NOMO-1 treated with DMSO at 0.1 percent for 48 hours (cell line): ENCODE data around the gene PALMD.

Experiments used
- DNase-seq: peaks from one replicate; lab custom pipeline; 2025; ENCODE audit not compliant: unreplicated experiment; lab: John Stamatoyannopoulos, UW

PALMD gene

GRCh38 chr1:99645699-99646531 is at the start of gene PALMD:
Gene PALMD, plus strand, starts transcription at chr1:99646113. Its CDS starts 205 bp downstream, at chr1:99646318.
- no peak for DNase-seq

GRCh38 chr1:99598738-99599411 is 47.0 kb upstream of the PALMD start:
- DNase-seq: no peak

GRCh38 chr1:99599678-99600175 is 46.2 kb upstream of the PALMD start:
- no peak for DNase-seq

- no peak for DNase-seq
Observed at GRCh38 chr1:99600782-99601181, 45.1 kb upstream of the PALMD start.

GRCh38 chr1:99601208-99601607 is 44.7 kb upstream of the PALMD start:
- no peak for DNase-seq

- no peak for DNase-seq
Observed at GRCh38 chr1:99601709-99602403, 44.1 kb upstream of the PALMD start.

- DNase-seq: no peak
Observed at GRCh38 chr1:99602404-99602969, 43.4 kb upstream of the PALMD start.

GRCh38 chr1:99603699-99604560 is 42.0 kb upstream of the PALMD start:
- DNase-seq: no peak

GRCh38 chr1:99606306-99606705 is 39.6 kb upstream of the PALMD start:
- DNase-seq: no peak

- no peak for DNase-seq
Observed at GRCh38 chr1:99607590-99607989, 38.3 kb upstream of the PALMD start.

- no peak for DNase-seq
Observed at GRCh38 chr1:99608058-99608457, 37.9 kb upstream of the PALMD start.

- no peak for DNase-seq
Observed at GRCh38 chr1:99613716-99614115, 32.2 kb upstream of the PALMD start.

GRCh38 chr1:99614728-99615127 is 31.2 kb upstream of the PALMD start:
- no peak for DNase-seq

GRCh38 chr1:99619583-99619982 is 26.3 kb upstream of the PALMD start:
- no peak for DNase-seq

- no peak for DNase-seq
Observed at GRCh38 chr1:99621340-99621901, 24.5 kb upstream of the PALMD start.

- no peak for DNase-seq
Observed at GRCh38 chr1:99622702-99623347, 23.1 kb upstream of the PALMD start.

- no peak for DNase-seq
Observed at GRCh38 chr1:99623554-99623953, 22.4 kb upstream of the PALMD start.

GRCh38 chr1:99627615-99628014 is 18.3 kb upstream of the PALMD start:
- no peak for DNase-seq

- no peak for DNase-seq
Observed at GRCh38 chr1:99629164-99629563, 16.7 kb upstream of the PALMD start.
